Subcutaneous abdominal adipose tissue (tissue), 5 donors: Measurements from ENCODE around the gene ATP2B2.

Experiments used
- H3K27ac ChIP-seq: one replicate; pipeline ENCODE4 v1.7.0; 2013; ENCODE audit warnings: low read depth, mild to moderate bottlenecking, inconsistent platforms, low read length, moderate library complexity
- H3K27me3 ChIP-seq, 5 donors: one replicate each; pipeline ENCODE4 v1.7.0; 2013; ENCODE audit warnings: low read length in 5 of 5, inconsistent platforms in 1 of 5; ENCODE audit not compliant: control insufficient read depth in 5 of 5, insufficient read depth in 4 of 5
- H3K36me3 ChIP-seq, 5 donors: one replicate each; pipeline ENCODE4 v1.7.0; 2013; ENCODE audit warnings: low read length in 5 of 5; ENCODE audit not compliant: control insufficient read depth in 5 of 5, insufficient read depth in 5 of 5
- H3K4me1 ChIP-seq, 5 donors: one replicate each; pipeline ENCODE4 v1.7.0; 2013; ENCODE audit warnings: low read length in 5 of 5, mild to moderate bottlenecking in 3 of 5, moderate library complexity in 1 of 5; ENCODE audit not compliant: control insufficient read depth in 5 of 5, insufficient read depth in 5 of 5
- H3K4me3 ChIP-seq, 5 donors: one replicate each; pipeline ENCODE4 v1.7.0; 2013; ENCODE audit warnings: low read length in 5 of 5, low read depth in 1 of 5
- H3K9ac ChIP-seq, 5 donors: one replicate each; pipeline ENCODE4 v1.7.0; 2013; ENCODE audit warnings: low read length in 5 of 5, mild to moderate bottlenecking in 4 of 5, moderate library complexity in 3 of 5
- H3K9me3 ChIP-seq, 5 donors: one replicate each; pipeline ENCODE4 v1.7.0; 2013; ENCODE audit warnings: low read length in 5 of 5; ENCODE audit not compliant: control insufficient read depth in 5 of 5
- donor health status: healthy.
- donor health status: healthy.
- donor health status: healthy.
- donor health status: healthy.
- donor health status: healthy.

ATP2B2 gene

DNA sequence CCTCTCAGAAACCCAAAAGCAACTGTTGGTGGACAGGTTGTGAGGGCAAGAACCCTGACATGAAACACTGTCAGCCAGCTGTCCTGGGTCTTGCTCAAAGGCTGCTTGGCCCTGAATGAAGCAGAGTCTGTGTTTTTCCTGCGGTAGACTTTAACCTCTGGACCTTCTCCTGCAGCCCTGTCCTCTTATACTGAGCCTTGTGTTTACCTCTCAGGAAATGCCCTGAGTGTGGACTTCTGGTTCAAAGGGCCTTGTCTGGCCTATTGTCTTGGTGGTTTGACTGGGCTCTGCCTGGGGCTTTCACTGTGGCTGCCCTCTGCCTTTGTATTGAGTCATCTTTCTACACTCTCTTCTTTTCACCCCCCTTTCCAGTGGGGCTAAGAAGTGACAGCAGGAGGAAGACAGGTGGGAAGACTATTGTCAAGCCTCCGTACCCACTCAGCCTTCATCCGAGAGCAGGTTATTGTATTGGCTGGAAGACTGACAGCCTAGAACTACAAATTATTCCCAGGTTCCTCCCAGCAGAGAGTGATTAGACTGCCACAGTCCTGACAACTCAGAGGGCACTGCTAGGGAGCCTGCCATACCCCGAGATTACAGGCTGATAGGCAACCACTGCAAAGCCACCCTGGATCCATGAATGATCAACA, 187.9 kb downstream of the ATP2B2 start:
- Histone ChIP-seq H3K27me3 (no peaks in the 10 kb centered on the region), H3K9me3 (no peaks in the 10 kb centered on the region), H3K4me1 (peaks cover 7 to 24% (median 21%) of the 10 kb centered on the region in 5 donors), H3K4me3 (no peak overlapping the region), H3K9ac (no peak overlapping the region), H3K27ac (no peak overlapping the region), H3K36me3 (peaks cover 8 to 61% (median 57%) of the 10 kb centered on the region in 5 donors)

DNA sequence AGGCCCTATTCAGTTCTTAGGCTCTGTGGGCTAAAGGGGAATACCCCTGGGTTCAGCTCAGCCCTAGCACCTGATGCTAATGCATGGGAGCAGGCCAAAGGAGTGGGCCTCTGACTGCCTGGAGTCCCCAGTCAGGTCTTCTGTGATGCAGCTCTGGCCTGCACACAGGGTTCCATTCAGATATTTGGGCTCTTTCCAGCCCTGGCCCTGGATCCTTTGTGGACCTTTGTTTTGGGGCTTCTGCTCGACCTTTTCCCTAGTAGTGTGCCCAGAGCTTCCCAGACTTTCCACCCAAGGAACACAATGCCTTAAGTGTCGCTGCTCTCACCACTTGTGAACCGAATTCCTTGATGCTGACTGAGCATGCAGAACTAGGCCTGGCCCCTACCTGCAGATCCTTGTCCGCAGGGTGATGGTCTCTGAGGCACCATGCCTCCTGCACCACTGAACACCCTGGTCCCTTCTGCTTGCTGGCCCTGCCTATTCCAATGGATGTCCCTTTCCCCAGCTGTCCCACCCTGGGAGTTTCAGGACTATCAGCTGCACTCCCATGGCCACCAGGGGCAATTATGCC, 189.5 kb downstream of the ATP2B2 start:
- no peak overlapping the region for H3K9ac ChIP-seq

DNA sequence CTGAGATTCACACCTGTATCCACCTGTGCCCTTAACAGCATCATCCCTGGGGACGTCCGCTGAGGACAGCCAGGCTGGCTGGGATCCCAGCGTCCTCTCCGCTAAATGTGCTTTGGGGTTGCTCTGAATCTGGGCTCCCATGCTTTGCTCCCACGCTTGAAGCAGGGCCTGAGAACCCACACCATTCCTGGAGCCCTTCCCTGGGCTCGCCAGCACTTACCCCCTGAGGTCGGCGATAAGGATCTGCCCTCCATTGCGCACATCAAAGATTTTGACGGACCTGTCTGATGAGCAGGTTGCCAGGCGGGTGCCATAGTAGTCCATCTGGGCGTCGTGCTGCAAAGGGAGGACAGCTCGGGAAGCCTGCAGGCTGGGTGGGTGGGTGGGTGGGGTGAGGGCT, 190.3 kb downstream of the ATP2B2 start:
- no peak overlapping the region for H3K9ac ChIP-seq
- peaks cover 6 to 19% (median 17%) of the 10 kb centered on the region in 5 donors for H3K4me1 ChIP-seq
- H3K4me3 ChIP-seq: no peak overlapping the region
- H3K36me3 ChIP-seq: peaks cover 13 to 84% (median 80%) of the 10 kb centered on the region in 5 donors
- no peaks in the 10 kb centered on the region for H3K27me3 ChIP-seq
- H3K9me3 ChIP-seq: no peaks in the 10 kb centered on the region
- no peak overlapping the region for H3K27ac ChIP-seq

More for the DNA sequence above, 189.5 kb downstream of the ATP2B2 start:
- no peak overlapping the region for H3K4me3 ChIP-seq
- H3K27me3 ChIP-seq: no peaks in the 10 kb centered on the region
- no peak overlapping the region for H3K27ac ChIP-seq
- H3K36me3 ChIP-seq: peaks cover 8 to 77% (median 73%) of the 10 kb centered on the region in 5 donors
- no peaks in the 10 kb centered on the region for H3K9me3 ChIP-seq
- H3K4me1 ChIP-seq: peaks cover 7 to 24% (median 21%) of the 10 kb centered on the region in 5 donors

DNA sequence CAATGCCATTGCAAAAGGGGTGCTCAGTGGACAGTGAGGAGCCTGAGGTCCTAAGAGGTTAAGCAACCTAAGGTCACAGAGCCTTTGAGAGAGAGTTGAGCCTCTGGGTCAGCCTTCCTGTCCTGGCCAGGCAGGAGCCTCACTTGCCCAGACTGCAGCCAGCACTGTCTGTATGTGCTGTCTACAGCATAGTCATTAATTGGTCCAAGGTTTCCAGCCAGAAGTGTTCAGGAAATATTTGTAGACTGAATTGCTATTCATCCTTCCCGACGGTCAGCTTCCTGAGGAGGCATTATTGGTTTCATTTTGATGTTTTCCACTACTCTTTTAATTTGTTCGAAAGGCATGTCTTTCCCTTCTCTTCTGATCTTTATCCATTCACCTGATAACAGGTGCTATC, 192.5 kb downstream of the ATP2B2 start:
- Histone ChIP-seq H3K4me3 (no peak overlapping the region), H3K9me3 (no peaks in the 10 kb centered on the region), H3K4me1 (peaks cover 0 to 7% (median 5%) of the 10 kb centered on the region in 5 donors), H3K9ac (no peak overlapping the region), H3K27ac (no peak overlapping the region), H3K36me3 (peaks cover 22 to 93% (median 83%) of the 10 kb centered on the region in 5 donors), H3K27me3 (no peaks in the 10 kb centered on the region)

DNA sequence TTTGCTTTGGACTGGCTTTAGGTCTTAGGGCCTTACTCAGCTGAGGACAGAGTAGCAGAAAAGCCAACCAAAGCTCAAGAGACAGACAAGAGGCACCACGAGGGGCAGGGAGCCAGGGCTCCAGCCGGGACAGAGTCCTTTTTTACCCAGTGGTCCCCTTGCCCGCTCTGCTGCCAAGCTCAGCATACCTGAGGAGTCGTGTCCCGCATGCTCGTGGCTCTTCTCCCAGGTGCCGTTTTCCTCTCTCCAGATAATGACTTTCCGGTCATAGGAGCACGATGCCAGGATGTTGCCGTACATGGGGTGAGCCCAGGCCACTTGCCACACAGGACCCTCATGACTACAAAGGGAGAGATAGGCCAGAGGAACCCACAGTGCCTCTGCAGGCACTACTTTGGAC, 193.0 kb downstream of the ATP2B2 start:
- H3K27ac ChIP-seq: no peak overlapping the region
- H3K4me3 ChIP-seq: no peak overlapping the region
- no peaks in the 10 kb centered on the region for H3K9me3 ChIP-seq
- peaks cover 0 to 7% (median 5%) of the 10 kb centered on the region in 5 donors for H3K4me1 ChIP-seq
- no peaks in the 10 kb centered on the region for H3K27me3 ChIP-seq
- peaks cover 22 to 93% (median 83%) of the 10 kb centered on the region in 5 donors for H3K36me3 ChIP-seq
- no peak overlapping the region for H3K9ac ChIP-seq

DNA sequence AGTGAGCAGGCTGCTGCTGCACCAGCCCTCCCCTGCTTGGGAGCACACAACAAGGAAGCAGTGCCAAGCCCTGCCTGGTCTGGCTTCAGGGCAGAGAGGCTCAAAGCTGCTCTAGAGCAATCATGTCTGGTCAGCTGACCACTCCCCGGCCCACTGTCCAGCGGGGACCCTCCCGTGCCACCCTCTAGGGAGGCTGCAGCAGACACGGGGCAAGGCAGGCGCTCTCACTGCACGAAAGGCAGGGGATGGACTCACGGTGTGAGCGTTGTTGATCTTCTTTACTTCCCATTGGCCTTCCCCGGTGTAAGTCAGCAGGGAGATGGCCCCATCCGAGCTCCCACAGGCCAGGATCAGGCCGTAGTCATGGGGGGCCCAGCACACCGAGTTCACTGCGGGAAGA, 193.7 kb downstream of the ATP2B2 start:
- peaks cover 0 to 7% (median 5%) of the 10 kb centered on the region in 5 donors for H3K4me1 ChIP-seq

DNA sequence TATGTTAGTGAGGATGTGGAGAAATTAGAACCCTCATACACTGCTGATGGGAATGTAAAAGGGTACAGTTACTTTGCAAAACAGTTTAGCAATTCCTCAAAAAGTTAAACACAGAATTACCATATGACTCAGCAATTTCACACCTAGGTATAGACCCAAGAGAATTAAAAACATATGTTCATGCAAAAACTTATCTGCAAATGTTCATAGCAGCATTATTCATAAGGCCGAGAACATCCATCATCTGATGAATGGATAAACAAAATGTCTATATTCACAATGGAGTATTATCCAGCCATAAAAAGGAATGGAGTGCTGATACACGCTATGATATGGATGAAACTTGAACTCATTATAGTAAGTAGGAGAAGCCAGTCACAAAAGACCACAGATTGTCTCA, 194.8 kb downstream of the ATP2B2 start:
- Histone ChIP-seq H3K9me3 (no peaks in the 10 kb centered on the region), H3K4me3 (no peak overlapping the region), H3K27me3 (no peaks in the 10 kb centered on the region), H3K9ac (no peak overlapping the region), H3K27ac (no peak overlapping the region), H3K36me3 (peaks cover 28 to 92% (median 86%) of the 10 kb centered on the region in 5 donors), H3K4me1 (peaks cover 0 to 5% (median 0%) of the 10 kb centered on the region in 5 donors)

More for the DNA sequence above, 193.7 kb downstream of the ATP2B2 start:
- no peaks in the 10 kb centered on the region for H3K27me3 ChIP-seq
- no peak overlapping the region for H3K27ac ChIP-seq
- H3K4me3 ChIP-seq: no peak overlapping the region
- no peak overlapping the region for H3K9ac ChIP-seq
- H3K36me3 ChIP-seq: peaks cover 23 to 92% (median 85%) of the 10 kb centered on the region in 5 donors
- no peaks in the 10 kb centered on the region for H3K9me3 ChIP-seq

DNA sequence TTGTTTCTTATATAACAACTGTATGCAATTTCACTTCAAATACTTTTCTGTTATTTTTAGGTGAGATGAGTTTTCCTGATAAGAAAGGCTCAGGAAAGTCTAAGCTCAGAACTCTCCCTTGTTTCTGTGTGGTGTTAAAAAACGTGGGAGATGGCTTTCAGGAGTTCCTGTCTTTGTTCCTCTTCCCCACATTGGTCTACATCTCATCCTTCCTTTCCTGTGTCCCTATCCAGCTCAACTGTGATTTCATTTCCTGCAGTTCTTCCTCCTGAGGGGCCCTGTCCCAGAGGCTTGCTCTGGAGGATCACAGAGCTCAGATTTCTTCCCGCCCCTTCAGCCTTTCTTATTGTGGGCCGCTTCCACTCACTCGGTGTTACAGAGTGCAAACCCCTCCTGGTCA, 195.7 kb downstream of the ATP2B2 start:
- Histone ChIP-seq H3K4me3 (no peak overlapping the region), H3K9me3 (no peaks in the 10 kb centered on the region), H3K9ac (no peak overlapping the region), H3K27ac (no peak overlapping the region), H3K4me1 (peaks cover 0 to 5% (median 0%) of the 10 kb centered on the region in 5 donors), H3K27me3 (no peaks in the 10 kb centered on the region), H3K36me3 (peaks cover 30 to 93% (median 88%) of the 10 kb centered on the region in 5 donors)

DNA sequence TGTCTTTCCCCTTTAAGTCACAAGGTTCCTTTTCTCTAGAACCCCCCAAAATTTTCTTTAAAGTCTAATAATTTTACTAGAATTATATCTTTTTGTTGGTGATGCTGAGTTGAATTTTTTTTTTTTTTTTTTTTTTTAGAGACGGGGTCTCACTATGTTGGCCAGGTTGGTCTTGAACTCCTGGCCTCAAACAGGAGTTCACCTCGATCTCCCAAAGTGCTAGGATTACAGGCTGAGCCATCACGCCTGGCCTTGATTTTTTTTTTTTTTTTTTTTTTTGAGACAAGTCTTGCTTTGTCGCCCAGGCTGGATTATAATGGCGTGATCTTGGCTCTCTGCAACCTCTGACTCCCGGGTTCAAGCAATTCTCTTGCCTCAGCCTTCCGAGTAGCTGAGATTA, 196.7 kb downstream of the ATP2B2 start:
- Histone ChIP-seq H3K9ac (no peak overlapping the region), H3K36me3 (peaks cover 23 to 93% (median 89%) of the 10 kb centered on the region in 5 donors), H3K4me3 (no peak overlapping the region), H3K27me3 (no peaks in the 10 kb centered on the region), H3K4me1 (peaks cover 0 to 5% (median 0%) of the 10 kb centered on the region in 5 donors), H3K27ac (no peak overlapping the region), H3K9me3 (no peaks in the 10 kb centered on the region)

DNA sequence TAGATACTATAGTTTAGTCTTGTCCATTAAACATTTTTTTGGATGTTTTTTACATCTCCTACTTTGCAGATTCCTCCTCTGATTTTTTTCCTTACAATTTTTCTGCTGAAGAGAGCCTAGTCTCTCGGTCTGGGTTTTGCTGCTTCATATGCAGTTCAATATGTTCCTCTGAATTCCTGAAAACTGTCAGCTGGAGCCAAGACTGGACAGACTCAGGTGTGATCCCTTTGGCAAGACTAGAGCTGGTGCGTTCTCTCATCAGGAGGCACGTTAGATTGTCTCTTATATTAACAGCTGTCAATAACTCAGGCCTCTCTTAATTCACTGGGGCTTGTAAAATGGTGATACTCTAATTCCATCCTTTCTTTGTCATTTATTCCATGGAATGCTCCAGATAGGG, 199.2 kb downstream of the ATP2B2 start:
- Histone ChIP-seq H3K9me3 (no peaks in the 10 kb centered on the region), H3K36me3 (peaks cover 23 to 93% (median 87%) of the 10 kb centered on the region in 5 donors), H3K27me3 (no peaks in the 10 kb centered on the region), H3K4me3 (no peak overlapping the region), H3K9ac (no peak overlapping the region), H3K4me1 (peaks cover 0 to 5% (median 0%) of the 10 kb centered on the region in 5 donors), H3K27ac (no peak overlapping the region)
